ENCODE results near the gene LGALSL.

LGALSL gene

DNA sequence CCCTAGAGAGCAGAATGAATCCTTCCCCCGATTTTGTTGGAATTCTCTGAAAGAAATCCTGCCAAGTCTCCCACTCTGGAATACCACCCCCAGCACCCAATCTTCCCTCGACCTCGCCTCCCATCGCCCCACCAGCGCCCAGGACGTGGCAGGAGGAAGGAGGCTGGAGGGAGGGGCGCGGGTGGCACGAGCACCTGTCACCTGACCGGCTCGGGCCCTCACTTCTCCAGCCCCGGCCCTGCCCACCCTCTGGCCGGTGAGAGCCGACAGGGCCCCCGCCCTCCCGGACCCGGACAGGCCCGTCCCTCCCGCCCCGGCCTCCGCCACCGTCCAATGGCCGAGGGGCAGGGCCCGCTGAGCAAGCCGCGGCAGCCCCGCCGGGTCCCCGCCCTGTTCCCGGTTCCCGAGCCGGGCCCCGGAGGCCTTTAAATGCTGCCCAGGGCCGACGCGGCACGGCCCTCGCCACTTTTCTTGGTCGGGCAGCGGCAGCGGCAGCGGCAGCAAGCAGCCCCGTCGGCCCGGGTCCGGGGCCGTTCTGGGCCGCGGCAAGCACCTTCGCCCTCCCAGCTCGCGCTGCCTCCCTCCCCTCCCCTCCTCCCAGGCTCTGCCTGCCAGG is at the start of gene LGALSL:
Gene LGALSL, plus strand, starts transcription at position 393 of the 616 bp plus-strand sequence. CDS start 384 bp downstream, outside the sequence.
- peak in 1 of 3 donors; percentile 5 for DNase-seq (ENCODE audit: low read depth in 3 of 3, low spot score in 1 of 3)

DNA sequence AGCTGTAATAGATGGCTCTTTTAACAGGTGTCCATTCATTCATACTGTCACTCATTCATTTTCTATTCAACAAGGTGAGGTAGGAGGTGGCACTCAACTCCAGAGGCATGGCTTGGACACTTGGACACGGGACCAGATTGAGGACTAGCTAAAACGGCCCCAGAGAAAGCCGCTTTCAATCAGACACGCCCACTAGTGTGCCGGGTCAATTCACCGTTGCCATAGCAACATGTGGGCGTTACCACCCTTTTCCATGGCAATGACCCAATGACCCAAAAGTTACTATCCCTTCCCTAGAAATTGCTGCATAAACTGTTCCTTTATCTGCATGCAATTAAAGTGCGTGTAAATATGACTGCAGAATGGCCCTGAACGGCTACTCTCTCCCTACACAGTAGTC is 49.2 kb upstream of the LGALSL start:
- no peak for DNase-seq (ENCODE audit: low read depth in 3 of 3, low spot score in 1 of 3)

DNA sequence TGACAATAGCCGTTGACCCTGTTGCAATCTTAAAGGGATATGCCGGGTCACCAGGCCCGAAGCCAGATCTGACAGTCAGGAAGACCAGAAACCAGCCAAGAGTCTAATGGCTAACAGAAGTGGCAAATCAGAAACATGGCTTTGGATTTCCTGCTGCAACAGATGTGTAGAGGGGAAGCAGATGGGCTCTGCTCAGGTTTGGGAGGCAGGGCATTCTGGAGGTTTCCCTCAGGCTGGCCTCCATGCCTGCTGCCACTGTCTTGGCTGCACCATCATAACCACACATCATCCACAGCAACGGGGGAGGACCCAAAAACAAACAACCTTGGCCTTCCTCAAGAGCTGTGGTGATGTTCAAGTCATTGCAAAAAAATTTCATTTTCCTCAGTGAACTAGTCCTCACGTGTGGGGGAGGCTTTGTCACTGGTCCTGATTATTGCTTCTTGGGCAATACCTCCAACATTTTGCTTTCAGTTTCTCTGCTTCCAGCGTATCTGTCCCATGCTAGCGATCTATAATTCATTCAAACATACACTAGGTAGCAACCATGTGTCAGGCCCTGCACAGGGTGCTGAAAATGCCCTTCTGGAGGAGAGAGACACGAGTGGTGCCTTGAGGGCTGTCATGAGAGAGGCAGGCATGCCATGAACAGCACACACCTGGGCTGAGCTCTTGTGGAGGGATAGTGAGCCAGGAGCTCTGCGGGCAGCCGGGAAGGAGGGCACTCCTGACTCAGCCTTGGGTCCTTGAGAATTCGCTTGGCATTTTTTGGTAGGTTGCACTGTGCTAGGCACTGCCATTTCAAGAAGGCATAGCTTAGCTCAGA is 48.2 kb upstream of the LGALSL start:
- no peak for DNase-seq (ENCODE audit: low read depth in 3 of 3, low spot score in 1 of 3)

DNA sequence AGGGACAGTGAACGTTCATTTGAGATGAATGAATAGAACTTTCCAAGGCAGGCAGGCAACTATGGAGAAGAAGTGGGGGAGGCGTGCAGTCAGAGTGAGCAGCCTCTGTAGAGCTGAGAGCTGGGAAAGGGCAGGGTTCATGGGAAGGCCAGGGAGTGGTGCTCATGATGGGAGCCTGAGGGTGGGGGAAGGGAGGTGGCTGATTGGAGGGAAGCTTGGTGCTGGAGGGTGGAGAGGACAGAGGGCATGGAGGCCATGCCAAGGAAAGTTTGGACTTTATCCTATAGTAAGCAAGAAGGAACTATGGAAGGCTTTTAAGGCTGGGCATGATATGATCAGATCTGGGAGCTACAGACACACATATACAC is 47.6 kb upstream of the LGALSL start:
- no peak for DNase-seq (ENCODE audit: low read depth in 3 of 3, low spot score in 1 of 3)

DNA sequence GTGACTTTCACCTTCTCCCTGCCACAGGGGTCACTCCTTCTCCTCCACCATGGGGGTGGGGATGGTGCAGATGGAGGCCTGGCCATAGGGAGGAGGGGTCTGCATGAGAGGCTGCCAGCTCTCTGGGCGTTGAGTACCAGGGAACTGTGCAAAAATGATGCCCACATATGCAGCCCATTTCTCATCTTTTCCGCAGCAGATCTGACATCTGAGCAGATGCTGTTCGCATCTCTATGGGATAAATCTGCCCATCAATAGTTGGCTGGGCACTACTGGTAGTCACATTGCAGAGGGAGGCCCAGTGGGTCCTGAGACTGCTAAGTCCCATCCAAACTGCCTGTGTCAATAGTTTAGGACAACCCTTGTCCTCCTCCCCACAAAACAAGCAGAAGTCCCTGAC is 45.9 kb upstream of the LGALSL start:
- DNase-seq (ENCODE audit: low read depth in 3 of 3, low spot score in 1 of 3), result no peak

DNA sequence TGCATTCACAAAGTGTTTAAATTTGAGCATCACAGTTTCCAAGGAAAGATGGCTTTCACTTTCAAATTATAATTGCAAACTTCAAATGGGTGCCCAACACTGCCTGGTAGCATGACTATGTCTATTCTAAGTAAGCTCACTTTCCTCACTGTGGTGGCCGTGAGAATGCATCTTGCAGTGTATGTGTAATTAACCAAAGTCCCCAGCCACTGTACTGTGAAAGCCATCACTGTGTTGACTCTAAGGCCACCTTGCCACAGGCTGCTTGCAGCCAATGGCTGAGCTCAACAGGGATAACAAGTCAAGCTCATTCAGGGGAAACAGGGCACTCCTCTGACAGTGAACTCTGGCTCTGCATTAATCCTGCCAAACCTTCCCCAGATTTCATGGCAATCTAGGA is 43.3 kb upstream of the LGALSL start:
- no peak for DNase-seq (ENCODE audit: low read depth in 3 of 3, low spot score in 1 of 3)

DNA sequence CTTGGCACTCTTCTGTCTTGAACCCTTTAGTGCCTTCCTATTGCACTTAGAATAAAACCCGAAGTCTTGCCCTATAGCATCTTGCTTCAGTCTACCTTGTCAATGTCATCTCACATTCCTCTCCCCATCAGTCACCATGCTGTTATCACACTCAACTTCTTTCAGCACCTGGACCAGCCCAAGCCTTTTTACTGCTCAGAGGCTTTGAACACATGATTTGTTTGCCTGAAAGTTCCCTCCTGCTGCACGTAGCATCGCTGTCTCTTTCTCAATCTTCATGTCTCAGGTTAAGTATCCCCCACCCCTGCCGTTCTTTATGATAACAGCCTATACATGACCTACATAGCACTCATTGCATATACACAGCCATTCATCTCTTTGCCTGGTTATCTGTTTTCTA is 41.3 kb upstream of the LGALSL start:
- no peak for DNase-seq (ENCODE audit: low read depth in 3 of 3, low spot score in 1 of 3)

DNA sequence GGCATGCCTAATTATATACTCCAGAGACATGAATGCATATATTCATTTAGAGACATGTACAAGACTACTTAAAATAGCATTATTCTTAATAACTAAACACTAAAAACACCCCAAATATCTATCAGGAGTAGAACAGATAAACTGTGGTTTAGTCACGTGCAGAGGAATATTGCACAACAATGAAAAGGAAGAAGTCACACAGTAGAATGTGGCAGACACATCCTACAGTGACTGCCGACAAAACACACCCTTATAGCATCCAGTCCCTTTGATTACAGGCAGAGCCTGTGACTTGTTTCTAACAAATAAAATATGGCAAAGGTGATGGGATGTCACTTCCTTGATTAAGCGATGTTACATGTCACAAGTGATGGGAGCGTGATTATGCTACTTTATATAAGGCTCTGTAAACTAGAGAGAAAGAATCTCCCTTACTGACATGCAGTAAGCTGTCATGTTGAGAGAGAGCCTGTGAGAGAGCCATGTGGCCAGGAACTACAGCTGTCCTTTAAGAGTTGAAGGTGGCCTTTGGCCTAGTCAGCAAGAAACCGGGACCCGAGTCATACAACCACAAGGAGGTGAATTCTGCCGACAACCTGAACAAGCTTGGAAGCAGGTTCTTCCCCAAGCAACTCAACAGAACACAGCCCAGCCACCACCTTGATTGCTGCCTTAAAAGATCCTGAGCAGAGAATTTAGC is 39.1 kb upstream of the LGALSL start:
- no peak for DNase-seq (ENCODE audit: low read depth in 3 of 3, low spot score in 1 of 3)

DNA sequence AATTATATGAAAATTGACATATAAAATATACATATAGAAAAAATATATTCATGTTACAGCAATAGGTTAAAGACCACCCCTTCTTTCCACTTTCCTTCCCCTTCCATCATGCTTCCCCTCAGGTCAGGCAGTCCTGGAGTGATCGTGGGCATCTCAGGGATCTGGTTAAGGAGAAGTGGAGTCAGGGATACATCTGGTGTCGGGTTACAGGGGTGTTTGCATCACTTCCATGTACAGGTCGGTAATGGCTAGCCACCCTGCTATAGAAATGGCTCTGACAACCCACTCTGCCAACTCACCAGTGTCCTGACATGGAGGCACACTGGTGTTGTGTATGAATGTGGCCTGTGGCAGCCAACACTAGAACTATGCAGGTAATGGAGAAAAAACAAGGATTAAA is 36.3 kb upstream of the LGALSL start:
- no peak for DNase-seq (ENCODE audit: low read depth in 3 of 3, low spot score in 1 of 3)

DNA sequence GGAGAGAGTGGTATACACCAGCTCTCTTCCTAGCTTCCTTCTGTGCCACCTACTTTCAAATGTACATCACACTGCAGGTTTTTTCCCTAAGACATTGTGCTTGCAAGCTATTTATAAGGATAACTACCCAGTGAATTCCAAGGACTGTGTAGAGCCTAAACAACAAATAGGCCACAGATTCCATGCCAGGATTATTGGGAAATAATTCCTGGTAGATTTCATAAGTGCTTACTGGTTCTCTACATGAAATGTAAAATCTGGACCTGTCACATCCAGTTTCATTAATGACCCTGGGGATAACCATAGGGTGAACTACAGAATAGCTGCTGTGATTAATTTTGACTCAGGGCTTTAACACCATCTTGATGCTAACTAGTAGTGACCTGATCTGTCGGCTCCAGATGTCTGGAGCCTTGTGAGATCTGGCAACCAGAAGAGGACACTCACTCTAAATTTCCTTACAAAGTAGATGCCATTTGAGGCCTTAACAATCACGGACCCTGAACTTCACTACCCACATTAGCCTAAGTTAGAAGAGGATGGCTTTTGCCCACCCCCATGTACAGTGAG is 34.3 kb upstream of the LGALSL start:
- no peak for DNase-seq (ENCODE audit: low read depth in 3 of 3, low spot score in 1 of 3)

DNA sequence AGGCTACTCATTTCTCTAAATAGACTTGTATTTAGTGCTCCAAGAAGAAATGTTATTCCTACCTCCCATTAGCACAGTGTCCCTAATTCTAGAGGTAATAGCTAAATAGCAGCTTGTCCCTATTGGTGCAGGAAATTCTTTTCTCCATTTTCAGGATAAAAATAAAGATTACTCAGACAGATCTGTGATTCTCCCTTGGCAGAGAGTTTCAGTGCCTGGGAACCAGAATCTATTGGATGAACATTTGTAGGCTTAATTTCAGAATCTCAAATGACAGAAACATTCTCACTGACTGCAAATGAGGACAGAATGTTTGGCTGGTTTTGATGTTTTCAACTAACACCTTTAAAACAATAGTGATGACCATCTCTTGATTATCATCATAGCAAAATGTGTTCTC is 33.3 kb upstream of the LGALSL start:
- no peak for DNase-seq (ENCODE audit: low read depth in 3 of 3, low spot score in 1 of 3)

DNA sequence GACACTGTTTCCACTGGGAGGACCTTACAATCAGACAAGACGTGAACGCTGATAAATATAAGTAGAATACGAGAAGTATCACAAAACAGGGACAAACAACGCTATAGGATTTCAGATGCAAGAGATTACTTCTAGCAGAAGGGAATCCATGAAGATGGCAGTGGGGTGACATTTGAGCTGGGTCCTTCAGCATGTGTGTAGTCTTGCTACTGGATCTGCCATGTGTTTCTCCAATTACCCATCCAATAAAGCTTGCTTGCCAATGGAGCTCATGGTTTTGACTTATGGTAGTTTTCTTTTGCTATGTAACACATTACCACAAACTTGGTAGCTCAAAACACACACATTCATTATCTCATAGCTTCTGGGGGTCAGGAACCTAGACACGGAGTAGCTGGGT is 32.8 kb upstream of the LGALSL start:
- DNase-seq (ENCODE audit: low read depth in 3 of 3, low spot score in 1 of 3), result no peak

DNA sequence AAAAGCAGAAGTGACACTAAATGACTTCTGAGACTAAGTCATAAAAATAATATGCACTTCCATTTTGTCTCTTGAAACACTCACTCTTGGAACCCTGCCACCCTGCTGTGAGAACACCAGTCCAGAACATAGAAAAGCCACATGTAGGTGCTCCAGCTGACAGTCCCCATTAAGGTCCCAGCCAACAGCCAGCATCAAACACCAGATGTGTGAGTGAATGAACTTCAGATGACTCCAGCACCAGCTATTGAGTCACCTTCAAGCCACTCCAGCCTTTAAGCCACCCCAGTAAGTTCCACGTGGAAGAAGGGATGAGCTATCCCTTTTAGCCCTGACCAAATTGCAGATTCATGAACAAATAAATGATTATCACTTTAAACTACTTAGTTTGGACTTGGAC is 31.5 kb upstream of the LGALSL start:
- DNase-seq (ENCODE audit: low read depth in 3 of 3, low spot score in 1 of 3), result no peak

DNA sequence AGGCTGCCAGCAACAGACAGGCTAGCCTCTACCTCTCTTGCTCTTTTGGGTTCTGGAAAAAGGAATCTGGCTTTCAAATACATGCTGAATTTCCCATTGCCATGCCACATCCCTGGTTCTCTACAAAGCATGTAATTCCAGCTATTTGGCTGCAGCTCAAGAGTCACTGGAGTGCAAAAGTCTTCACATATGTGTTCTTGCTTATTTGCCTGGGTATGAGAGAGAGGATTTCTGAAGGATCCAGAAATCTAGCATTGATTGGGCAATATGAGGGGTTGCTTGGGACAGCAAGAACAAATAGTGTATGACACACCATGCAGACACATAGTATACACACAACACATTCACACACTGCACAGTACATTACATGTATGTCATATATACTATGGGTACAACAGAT is 30.7 kb upstream of the LGALSL start:
- no peak for DNase-seq (ENCODE audit: low read depth in 3 of 3, low spot score in 1 of 3)

DNA sequence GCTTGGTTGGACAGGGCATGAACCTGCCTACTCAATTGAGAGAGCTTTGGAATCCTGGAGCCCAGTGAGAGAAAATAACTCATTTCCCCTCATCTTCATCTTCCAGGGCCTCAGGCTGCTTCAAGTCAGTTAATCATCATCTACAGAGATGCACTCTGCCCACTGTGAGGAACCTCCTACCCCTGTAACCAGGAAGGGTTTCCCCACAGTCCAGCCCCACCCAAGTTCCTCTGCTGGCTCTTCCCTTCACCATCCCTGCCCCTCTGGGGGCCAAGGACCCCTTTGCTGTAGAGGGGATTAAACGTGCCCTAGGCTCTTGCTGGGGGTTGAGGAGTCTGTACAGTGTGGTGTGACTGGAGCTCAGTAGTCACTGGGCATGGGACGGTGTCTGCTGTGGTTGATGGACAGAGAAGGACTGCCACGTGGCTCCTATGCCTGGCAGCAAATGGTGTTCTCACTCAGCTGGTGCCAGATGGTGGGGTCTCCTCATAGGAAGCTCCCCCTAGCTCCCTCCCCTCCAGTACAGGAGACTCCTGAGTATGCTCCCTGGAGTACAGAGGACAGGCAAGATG is 29.5 kb upstream of the LGALSL start:
- DNase-seq (ENCODE audit: low read depth in 3 of 3, low spot score in 1 of 3), result no peak

DNA sequence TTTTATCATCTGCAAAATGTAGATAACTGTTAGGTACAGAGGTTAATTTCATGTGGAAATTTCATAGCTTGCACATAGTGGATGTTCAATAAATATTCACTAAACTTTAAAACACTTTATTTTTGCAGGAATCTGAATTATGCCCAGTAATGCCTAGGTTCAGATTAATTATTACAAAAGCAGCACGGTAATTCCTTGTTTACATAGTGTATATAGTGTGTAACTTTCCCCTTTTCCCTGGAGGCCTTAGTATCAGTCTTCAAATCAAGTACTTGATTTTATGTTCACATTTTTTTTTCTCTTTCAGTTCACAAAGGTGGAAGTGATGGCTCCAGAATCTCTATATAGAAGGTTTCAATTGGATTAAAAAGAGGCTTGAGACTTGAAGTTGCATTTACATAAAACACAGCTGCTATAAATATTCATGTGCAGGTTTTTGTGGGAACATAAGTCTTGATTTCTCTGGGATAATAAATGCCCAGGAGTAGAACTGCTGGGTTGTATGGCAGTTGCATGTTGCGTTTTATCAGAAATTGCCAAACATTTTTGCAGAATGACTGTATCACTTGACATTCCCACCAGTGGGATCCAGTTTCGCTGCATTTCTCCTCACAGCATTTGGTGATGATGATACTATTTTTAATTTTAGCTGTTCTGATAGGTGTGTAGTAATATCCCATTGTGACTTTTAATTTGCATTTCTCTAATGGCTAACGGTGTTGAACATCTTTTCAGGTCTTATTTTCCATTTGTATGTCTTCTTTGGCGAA is 27.6 kb upstream of the LGALSL start:
- no peak for DNase-seq (ENCODE audit: low read depth in 3 of 3, low spot score in 1 of 3)

DNA sequence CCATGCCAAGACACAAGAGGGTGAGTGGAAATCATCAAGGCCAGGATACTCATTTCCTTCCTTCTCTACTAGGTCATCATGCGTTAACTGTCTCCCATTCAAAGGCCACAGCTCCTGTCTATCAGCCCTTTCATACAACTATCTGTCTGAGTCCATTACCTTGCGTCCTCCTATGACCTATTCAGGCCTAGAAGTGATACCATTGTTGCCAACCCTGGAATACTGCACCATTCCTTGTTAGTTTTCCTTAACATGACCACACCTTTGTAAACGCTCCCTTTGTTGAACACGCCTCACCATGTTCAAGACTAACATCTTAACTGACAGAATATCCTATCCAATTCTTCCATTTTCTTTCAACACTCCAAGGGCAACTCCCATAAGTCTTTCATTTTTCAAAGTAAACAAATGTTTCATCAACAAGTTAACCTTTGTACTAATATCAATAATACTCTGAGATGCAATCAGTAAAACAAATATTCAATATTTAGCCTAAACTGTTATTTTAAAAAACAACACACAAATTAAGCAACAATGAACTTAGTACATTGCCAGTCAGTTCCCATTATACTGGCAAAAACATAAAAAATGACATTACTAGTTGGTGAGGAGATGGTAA is 19.8 kb upstream of the LGALSL start:
- DNase-seq (ENCODE audit: low read depth in 3 of 3, low spot score in 1 of 3), result no peak

DNA sequence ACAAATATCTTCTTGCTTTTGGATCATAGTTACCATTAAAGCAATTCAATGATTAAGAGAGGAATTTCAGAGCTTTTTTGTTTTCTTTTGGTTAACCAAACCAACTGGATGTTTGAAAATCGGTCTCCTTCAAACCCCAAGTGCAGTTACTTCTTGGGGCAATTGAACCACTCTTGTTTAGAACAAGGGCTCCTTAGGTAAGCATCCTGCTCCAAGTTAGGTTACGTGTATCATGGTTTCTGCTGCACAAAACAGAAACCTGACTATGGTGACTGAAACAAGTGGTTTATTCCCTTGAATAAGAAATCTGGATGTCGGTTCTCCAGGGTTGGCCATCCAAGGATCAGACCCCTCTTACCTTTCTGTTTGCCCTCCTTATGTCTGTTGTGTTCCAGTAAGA is 16.1 kb upstream of the LGALSL start:
- DNase-seq (ENCODE audit: low read depth in 3 of 3, low spot score in 1 of 3), result no peak

DNA sequence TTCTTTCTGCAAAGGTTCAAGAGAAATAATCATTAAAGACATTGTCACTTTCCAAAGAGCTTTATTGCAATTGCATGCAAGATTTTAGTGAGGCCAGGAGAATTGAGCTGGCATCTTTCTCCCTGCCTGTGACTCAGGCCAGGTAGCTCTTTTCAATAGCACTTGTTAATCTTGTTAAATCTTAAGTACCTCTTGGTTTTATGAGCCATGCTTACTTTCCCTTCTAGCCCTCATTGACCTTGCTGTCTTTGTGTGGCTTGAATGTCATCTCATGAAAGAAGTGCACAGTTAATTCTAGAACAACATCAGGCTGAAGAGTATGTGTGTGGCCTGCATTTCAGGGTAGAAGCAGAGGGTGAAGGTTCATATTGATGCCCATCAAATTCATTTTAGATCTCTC is 14.8 kb upstream of the LGALSL start:
- no peak for DNase-seq (ENCODE audit: low read depth in 3 of 3, low spot score in 1 of 3)

DNA sequence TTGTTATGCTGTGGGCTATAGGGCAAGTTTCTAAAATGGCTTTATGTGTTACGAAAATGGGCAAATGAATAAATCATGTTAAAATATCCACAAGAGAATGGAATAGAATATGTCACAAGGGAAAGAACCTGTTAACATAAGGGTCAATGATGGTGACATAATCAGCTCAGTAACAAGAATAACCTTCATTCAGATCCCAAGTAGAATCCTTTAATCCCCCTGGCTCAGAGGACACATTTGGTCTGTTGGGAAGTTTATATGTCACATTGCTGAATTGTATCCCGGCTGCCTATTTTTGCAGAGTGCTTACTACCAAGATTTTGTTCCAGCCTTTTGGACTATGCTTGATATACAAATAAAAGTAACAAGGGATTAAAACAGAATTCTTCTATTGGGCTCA is 13.1 kb upstream of the LGALSL start:
- no peak for DNase-seq (ENCODE audit: low read depth in 3 of 3, low spot score in 1 of 3)

DNA sequence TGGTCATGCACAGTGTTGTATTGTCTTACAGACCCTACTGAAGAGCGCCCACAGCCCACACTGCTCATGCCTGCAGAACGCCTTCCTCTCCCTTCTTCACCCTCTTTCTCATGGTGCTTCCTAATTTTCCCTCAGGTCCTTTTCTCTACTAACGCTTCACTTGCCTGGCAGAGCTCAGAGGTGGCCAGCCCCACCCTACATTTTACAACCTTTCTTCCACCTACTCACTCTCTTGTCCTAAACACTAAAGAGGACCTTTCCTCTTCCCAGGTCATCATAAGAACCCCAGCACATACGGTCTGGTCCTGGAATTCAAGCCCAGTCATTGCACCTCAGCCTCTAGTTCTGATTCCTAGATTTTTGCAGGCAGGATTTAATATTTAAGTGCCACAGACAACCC is 11.7 kb upstream of the LGALSL start:
- no peak for DNase-seq (ENCODE audit: low read depth in 3 of 3, low spot score in 1 of 3)
